ENCODE data around the gene CADPS2. TPM values are rescaled to one million over a fixed set of nuclear protein-coding genes. Genes with fewer than 3 reads are reported as not detected.

The CADPS2 gene
- total RNA-seq, 1 donor from 2014 or later: 10.1 TPM

GRCh38 chr7:122588621-122589020, 297.6 kb downstream of the CADPS2 start:
- DNase-seq (ENCODE audit: extremely low spot score, unreplicated experiment): no peak
- H3K4me3 Mint-ChIP-seq: no peak overlapping the region
- no peaks in the 10 kb centered on the region for H3K27me3 Mint-ChIP-seq
- no peaks in the 10 kb centered on the region for H3K4me1 Mint-ChIP-seq (ENCODE audit: unreplicated experiment)
- no peak for TF ChIP-seq CTCF (conservative IDR thresholded peaks at IDR 0.05)
- no peaks in the 10 kb centered on the region for H3K9me3 Mint-ChIP-seq
- no peaks in the 10 kb centered on the region for H3K36me3 Mint-ChIP-seq
- no peak overlapping the region for H3K27ac Mint-ChIP-seq

- no peaks in the 10 kb centered on the region for H3K4me1 Mint-ChIP-seq (ENCODE audit: unreplicated experiment)
- no peaks in the 10 kb centered on the region for H3K9me3 Mint-ChIP-seq
- DNase-seq (ENCODE audit: extremely low spot score, unreplicated experiment): no peak
- no peak overlapping the region for H3K4me3 Mint-ChIP-seq
- no peaks in the 10 kb centered on the region for H3K36me3 Mint-ChIP-seq
- TF ChIP-seq CTCF (conservative IDR thresholded peaks at IDR 0.05): no peak
- H3K27me3 Mint-ChIP-seq: no peaks in the 10 kb centered on the region
- H3K27ac Mint-ChIP-seq: no peak overlapping the region
Measured at GRCh38 chr7:122584676-122585251, 301.5 kb downstream of the CADPS2 start.

- Mint-ChIP-seq H3K27me3 (no peaks in the 10 kb centered on the region), H3K9me3 (no peaks in the 10 kb centered on the region), H3K4me3 (no peak overlapping the region)
Measured at GRCh38 chr7:122578350-122578749, 307.9 kb downstream of the CADPS2 start.

GRCh38 chr7:122577449-122578003, 308.7 kb downstream of the CADPS2 start:
- DNase-seq (ENCODE audit: extremely low spot score, unreplicated experiment): no peak
- Mint-ChIP-seq H3K36me3 (no peaks in the 10 kb centered on the region), H3K4me3 (no peak overlapping the region), H3K27ac (no peak overlapping the region), H3K9me3 (no peaks in the 10 kb centered on the region), H3K4me1 (ENCODE audit: unreplicated experiment) (no peaks in the 10 kb centered on the region), H3K27me3 (no peaks in the 10 kb centered on the region)
- no peak for TF ChIP-seq CTCF (conservative IDR thresholded peaks at IDR 0.05)

More at GRCh38 chr7:122578350-122578749, 307.9 kb downstream of the CADPS2 start:
- no peak overlapping the region for H3K27ac Mint-ChIP-seq
- TF ChIP-seq CTCF (conservative IDR thresholded peaks at IDR 0.05): no peak
- H3K4me1 Mint-ChIP-seq (ENCODE audit: unreplicated experiment): no peaks in the 10 kb centered on the region
- DNase-seq (ENCODE audit: extremely low spot score, unreplicated experiment): no peak
- no peaks in the 10 kb centered on the region for H3K36me3 Mint-ChIP-seq

GRCh38 chr7:122572706-122573105, 313.6 kb downstream of the CADPS2 start:
- Mint-ChIP-seq H3K27ac (no peak overlapping the region), H3K4me3 (no peak overlapping the region), H3K36me3 (no peaks in the 10 kb centered on the region), H3K27me3 (no peaks in the 10 kb centered on the region), H3K9me3 (no peaks in the 10 kb centered on the region), H3K4me1 (ENCODE audit: unreplicated experiment) (no peaks in the 10 kb centered on the region)
- no peak for DNase-seq (ENCODE audit: extremely low spot score, unreplicated experiment)
- no peak for TF ChIP-seq CTCF (conservative IDR thresholded peaks at IDR 0.05)
